Small intestine (tissue), 7 donors: Measurements from ENCODE around the gene UBA1. TPM values are rescaled to one million over a fixed set of nuclear protein-coding genes. Genes with fewer than 3 reads are reported as not detected.

Experiments used
- DNase-seq, 2 donors: peaks; one replicate each; pipeline versions ENCODE4 v3.0.0 to v3.0.0-alpha.2; 2013
- FAIRE-seq: peaks from 2 replicates; lab custom pipeline; 2012; peaks lifted over from hg19 to GRCh38; lab: Jason Lieb, UNC
- H3K27ac ChIP-seq, 3 donors: one replicate each; pipeline ENCODE4 v1.5.1; 2013; ENCODE audit warnings: low read length in 2 of 3, mild to moderate bottlenecking in 2 of 3, control low read depth in 1 of 3, inconsistent platforms in 1 of 3, low read depth in 1 of 3, moderate library complexity in 1 of 3
- H3K27me3 ChIP-seq, 3 donors: one replicate each; pipeline ENCODE4 v1.6.1; 2013; ENCODE audit warnings: low read length in 3 of 3, inconsistent platforms in 1 of 3; ENCODE audit not compliant: control insufficient read depth in 3 of 3, insufficient read depth in 3 of 3
- H3K36me3 ChIP-seq, 3 donors: one replicate each; pipeline ENCODE4 v1.6.1; 2013; ENCODE audit warnings: low read length in 3 of 3, inconsistent platforms in 1 of 3, low read depth in 1 of 3, mild to moderate bottlenecking in 1 of 3, moderate library complexity in 1 of 3; ENCODE audit not compliant: control insufficient read depth in 3 of 3, insufficient read depth in 2 of 3
- H3K4me1 ChIP-seq, 3 donors: one replicate each; pipeline ENCODE4 v1.6.1; 2013; ENCODE audit warnings: low read length in 2 of 3, inconsistent platforms in 1 of 3, low read depth in 1 of 3, mild to moderate bottlenecking in 1 of 3, moderate library complexity in 1 of 3; ENCODE audit not compliant: control insufficient read depth in 3 of 3, insufficient read depth in 2 of 3
- H3K4me3 ChIP-seq, 3 donors: one replicate each; pipeline ENCODE4 v1.5.1; 2013; ENCODE audit warnings: low read length in 3 of 3, control low read depth in 1 of 3, inconsistent platforms in 1 of 3, low read depth in 1 of 3, mild to moderate bottlenecking in 1 of 3, moderate library complexity in 1 of 3
- H3K9me3 ChIP-seq, 2 donors: one replicate each; pipeline ENCODE4 v1.6.1; 2013; ENCODE audit warnings: low read depth in 1 of 2, low read length in 1 of 2; ENCODE audit not compliant: control insufficient read depth in 2 of 2, insufficient read depth in 1 of 2
- WGBS, 3 donors: extraction: QIAGEN DNeasy Blood & Tissue Kit; methylation state at CpG; one replicate each; pipeline ENCODE4 v1.1.7; 2013; 5-methylcytosine and 5-hydroxymethylcytosine counted together
- polyA plus RNA-seq, 4 donors: library from polyadenylated mRNA; stranded (reverse) in 3 of 4; unstranded in 1 of 4; fragments of 200-250 nt in 3 of 4; fragments of 120-200 nt in 1 of 4; gene quantifications; one replicate each; pipeline versions ENCODE4 v1.2.1 to v1.2.3, GENCODE V29; 2013
- donor health status: healthy with polysubstance abuse.
- donor health status: control.
- donor health status: control.
- donor health status: Bipolar disorder and iron deficiency.
- donor health status: healthy.

Gene UBA1
- polyA plus RNA-seq, 4 donors = 90.5 to 148 (median 98.3) TPM

- no peak overlapping the region for H3K4me3 ChIP-seq
- 84 to 90% (median 89%) methylated on average over 12 of the region's 12 CpGs for WGBS, 3 donors
- H3K36me3 ChIP-seq = peaks cover 16 to 71% (median 52%) of the 10 kb centered on the region in 3 donors
- H3K27ac ChIP-seq = no peak overlapping the region
- no peaks in the 10 kb centered on the region for H3K4me1 ChIP-seq
- no peak for FAIRE-seq
- DNase-seq = no peak
- H3K27me3 ChIP-seq = no peaks in the 10 kb centered on the region
- no peaks in the 10 kb centered on the region for H3K9me3 ChIP-seq
Observed at GRCh38 chrX:47208108-47208507, 14.5 kb downstream of the UBA1 start.

GRCh38 chrX:47209508-47210238 is 16.0 kb downstream of the UBA1 start:
- peaks cover 18 to 72% (median 45%) of the 10 kb centered on the region in 3 donors for H3K36me3 ChIP-seq
- 92 to 99% (median 93%) methylated on average over 16 of the region's 16 CpGs for WGBS, 3 donors

GRCh38 chrX:47210661-47211425 is 17.2 kb downstream of the UBA1 start:
- H3K9me3 ChIP-seq = no peaks in the 10 kb centered on the region
- H3K4me3 ChIP-seq = no peak overlapping the region
- FAIRE-seq (no peak), DNase-seq (no peak)
- no peaks in the 10 kb centered on the region for H3K4me1 ChIP-seq
- no peaks in the 10 kb centered on the region for H3K27me3 ChIP-seq
- H3K27ac ChIP-seq = no peak overlapping the region
- 91 to 95% (median 93%) methylated on average over 11 to 15 of the region's 15 CpGs for WGBS, 3 donors
- H3K36me3 ChIP-seq = peaks cover 14 to 75% (median 49%) of the 10 kb centered on the region in 3 donors

More at GRCh38 chrX:47209508-47210238, 16.0 kb downstream of the UBA1 start:
- H3K9me3 ChIP-seq = no peaks in the 10 kb centered on the region
- no peaks in the 10 kb centered on the region for H3K4me1 ChIP-seq
- no peak overlapping the region for H3K4me3 ChIP-seq
- H3K27ac ChIP-seq = no peak overlapping the region
- no peak for DNase-seq
- no peaks in the 10 kb centered on the region for H3K27me3 ChIP-seq
- FAIRE-seq = no peak

- 93 to 95% (median 93%) methylated on average over 12 of the region's 12 CpGs for WGBS, 3 donors
- Histone ChIP-seq H3K4me3 (no peak overlapping the region), H3K9me3 (no peaks in the 10 kb centered on the region), H3K27ac (no peak overlapping the region), H3K36me3 (peaks cover 9 to 74% (median 37%) of the 10 kb centered on the region in 3 donors), H3K27me3 (no peaks in the 10 kb centered on the region), H3K4me1 (peaks cover 0 to 9% (median 0%) of the 10 kb centered on the region in 3 donors)
- DNase-seq = no peak
- no peak for FAIRE-seq
Observed at GRCh38 chrX:47212381-47213293, 19.0 kb downstream of the UBA1 start.

GRCh38 chrX:47214435-47215077 is 20.9 kb downstream of the UBA1 start:
- Histone ChIP-seq H3K36me3 (peaks cover 5 to 59% (median 35%) of the 10 kb centered on the region in 3 donors), H3K27me3 (no peaks in the 10 kb centered on the region), H3K9me3 (no peaks in the 10 kb centered on the region), H3K27ac (no peak overlapping the region), H3K4me3 (no peak overlapping the region), H3K4me1 (peaks cover 0 to 9% (median 0%) of the 10 kb centered on the region in 3 donors)
- WGBS, 3 donors = 85 to 92% (median 87%) methylated on average over 17 to 20 of the region's 20 CpGs
- no peak for FAIRE-seq
- no peak for DNase-seq

GRCh38 chrX:47215291-47215900 is 21.8 kb downstream of the UBA1 start:
- Histone ChIP-seq H3K36me3 (peaks cover 5 to 52% (median 29%) of the 10 kb centered on the region in 3 donors), H3K27ac (peak overlapping the region in 1 of 3 donors; percentile 16), H3K27me3 (no peaks in the 10 kb centered on the region), H3K4me1 (peaks cover 0 to 16% (median 4%) of the 10 kb centered on the region in 3 donors), H3K9me3 (no peaks in the 10 kb centered on the region), H3K4me3 (no peak overlapping the region)
- FAIRE-seq (no peak), DNase-seq (no peak)
- WGBS, 3 donors = 85 to 95% (median 88%) methylated on average over 12 of the region's 12 CpGs

- no peak for FAIRE-seq
- WGBS, 3 donors = 81 to 93% (median 86%) methylated on average over 8 of the region's 8 CpGs
Observed at GRCh38 chrX:47216393-47216925, 22.8 kb downstream of the UBA1 start.

More at GRCh38 chrX:47216393-47216925, 22.8 kb downstream of the UBA1 start:
- Histone ChIP-seq H3K4me3 (no peak overlapping the region), H3K36me3 (peaks cover 2 to 46% (median 21%) of the 10 kb centered on the region in 3 donors), H3K9me3 (no peaks in the 10 kb centered on the region), H3K4me1 (peaks cover 0 to 19% (median 6%) of the 10 kb centered on the region in 3 donors), H3K27ac (peak overlapping the region; percentile 6 to 99 (median 88)), H3K27me3 (no peaks in the 10 kb centered on the region)
- DNase-seq = no peak
